Sigmoid colon (tissue), 3 donors: Measurements from ENCODE around the gene KCNJ6.

Source experiments
- CTCF ChIP-seq, 4 experiments: fragments of 450-650 bp in 3 of 4; fragments of 200-600 bp in 1 of 4; IDR thresholded peaks; one replicate each; pipeline ENCODE4 v1.5.1; 2016 to 2019; ENCODE audit warnings: antibody characterized with exemption in 4 of 4, mild to moderate bottlenecking in 3 of 4, moderate library complexity in 2 of 4
- POLR2A ChIP-seq, 2 donors: fragments of 450-650 bp; IDR thresholded peaks; one replicate each; pipeline ENCODE4 v1.6.1; 2016; ENCODE audit warnings: antibody characterized with exemption in 2 of 2, mild to moderate bottlenecking in 2 of 2, moderate library complexity in 2 of 2

GRCh38 chr21:37784591-37785318 is 131.5 kb downstream of the KCNJ6 start:
- TF ChIP-seq CTCF (IDR thresholded peaks at IDR 0.05) (no peak), POLR2A (IDR thresholded peaks at IDR 0.05) (no peak)
